ENCODE measurements around the gene KBTBD4.

DNA sequence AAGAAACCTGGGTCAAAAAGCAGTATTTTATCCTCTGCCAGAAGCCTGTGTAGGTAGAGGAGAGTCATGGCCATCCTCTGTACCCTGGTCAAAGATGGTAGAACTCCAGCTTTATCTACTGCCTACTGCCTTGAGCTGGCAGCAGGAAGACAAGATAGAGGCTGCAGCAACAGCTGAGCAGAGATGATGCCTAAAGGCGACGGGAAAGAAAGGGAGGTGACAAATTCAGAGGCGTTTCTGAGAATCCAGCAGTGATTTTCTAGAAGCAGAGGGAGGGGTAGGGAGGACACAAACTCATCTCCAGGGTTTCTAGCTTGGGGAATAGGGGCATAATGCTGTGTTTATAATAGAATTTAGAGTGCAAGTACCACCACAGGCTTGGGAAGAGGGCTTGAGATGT is 30.9 kb upstream of the KBTBD4 start:
- no peak for TF ChIP-seq EZH2 (IDR thresholded peaks at IDR 0.05)
- TF ChIP-seq, protein P1, sequence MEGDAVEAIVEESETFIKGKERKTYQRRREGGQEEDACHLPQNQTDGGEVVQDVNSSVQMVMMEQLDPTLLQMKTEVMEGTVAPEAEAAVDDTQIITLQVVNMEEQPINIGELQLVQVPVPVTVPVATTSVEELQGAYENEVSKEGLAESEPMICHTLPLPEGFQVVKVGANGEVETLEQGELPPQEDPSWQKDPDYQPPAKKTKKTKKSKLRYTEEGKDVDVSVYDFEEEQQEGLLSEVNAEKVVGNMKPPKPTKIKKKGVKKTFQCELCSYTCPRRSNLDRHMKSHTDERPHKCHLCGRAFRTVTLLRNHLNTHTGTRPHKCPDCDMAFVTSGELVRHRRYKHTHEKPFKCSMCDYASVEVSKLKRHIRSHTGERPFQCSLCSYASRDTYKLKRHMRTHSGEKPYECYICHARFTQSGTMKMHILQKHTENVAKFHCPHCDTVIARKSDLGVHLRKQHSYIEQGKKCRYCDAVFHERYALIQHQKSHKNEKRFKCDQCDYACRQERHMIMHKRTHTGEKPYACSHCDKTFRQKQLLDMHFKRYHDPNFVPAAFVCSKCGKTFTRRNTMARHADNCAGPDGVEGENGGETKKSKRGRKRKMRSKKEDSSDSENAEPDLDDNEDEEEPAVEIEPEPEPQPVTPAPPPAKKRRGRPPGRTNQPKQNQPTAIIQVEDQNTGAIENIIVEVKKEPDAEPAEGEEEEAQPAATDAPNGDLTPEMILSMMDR (IDR thresholded peaks at IDR 0.05 in 2 of 3, conservative IDR thresholded peaks at IDR 0.05 in 1 of 3; ENCODE audit: borderline replicate concordance in 1 of 3, insufficient read depth in 1 of 3, low read depth in 2 of 3, low read length in 2 of 3): no peak
- no peak for TF ChIP-seq POLR2AphosphoS5 (IDR thresholded peaks at IDR 0.05; ENCODE audit: low read depth, low read length)
- no peak for TF ChIP-seq RAD21 (IDR thresholded peaks at IDR 0.05; ENCODE audit: low read depth)

Measured in HCT116 (cell line).